SKM-1 (cell line): ENCODE measurements around the gene USF3.

Experiments
- DNase-seq: peaks from one replicate; lab custom pipeline; 2025; ENCODE audit not compliant: unreplicated experiment; lab: John Stamatoyannopoulos, UW

Gene USF3

DNA sequence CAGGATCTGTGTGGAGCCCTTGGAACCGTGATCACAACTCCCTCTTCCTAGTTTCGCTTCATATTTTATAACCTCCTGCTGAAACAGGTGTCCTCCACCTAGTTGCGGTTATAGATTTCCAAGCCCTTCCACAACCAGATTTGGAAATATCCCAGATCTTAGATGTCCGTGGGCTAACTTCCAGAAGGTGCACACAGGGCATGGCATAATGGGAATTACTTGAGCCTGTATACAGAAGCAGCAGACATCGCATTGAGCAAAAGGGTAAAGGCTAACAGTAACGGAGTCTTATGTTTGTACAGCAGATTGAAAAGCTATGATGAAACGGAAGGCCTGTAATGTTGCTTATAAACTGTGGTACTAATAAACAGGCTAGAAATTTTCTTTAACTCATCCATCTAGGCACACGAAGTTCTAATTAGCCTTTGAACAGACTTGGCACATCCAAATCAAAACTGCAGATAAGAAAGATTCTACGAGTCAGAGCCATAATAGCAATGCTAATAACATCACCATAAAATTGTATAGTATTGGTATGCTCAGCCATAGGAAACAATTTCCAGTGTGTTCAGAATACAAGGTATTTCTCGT, 1.2 kb upstream of the USF3 start:
- DNase-seq: no peak

DNA sequence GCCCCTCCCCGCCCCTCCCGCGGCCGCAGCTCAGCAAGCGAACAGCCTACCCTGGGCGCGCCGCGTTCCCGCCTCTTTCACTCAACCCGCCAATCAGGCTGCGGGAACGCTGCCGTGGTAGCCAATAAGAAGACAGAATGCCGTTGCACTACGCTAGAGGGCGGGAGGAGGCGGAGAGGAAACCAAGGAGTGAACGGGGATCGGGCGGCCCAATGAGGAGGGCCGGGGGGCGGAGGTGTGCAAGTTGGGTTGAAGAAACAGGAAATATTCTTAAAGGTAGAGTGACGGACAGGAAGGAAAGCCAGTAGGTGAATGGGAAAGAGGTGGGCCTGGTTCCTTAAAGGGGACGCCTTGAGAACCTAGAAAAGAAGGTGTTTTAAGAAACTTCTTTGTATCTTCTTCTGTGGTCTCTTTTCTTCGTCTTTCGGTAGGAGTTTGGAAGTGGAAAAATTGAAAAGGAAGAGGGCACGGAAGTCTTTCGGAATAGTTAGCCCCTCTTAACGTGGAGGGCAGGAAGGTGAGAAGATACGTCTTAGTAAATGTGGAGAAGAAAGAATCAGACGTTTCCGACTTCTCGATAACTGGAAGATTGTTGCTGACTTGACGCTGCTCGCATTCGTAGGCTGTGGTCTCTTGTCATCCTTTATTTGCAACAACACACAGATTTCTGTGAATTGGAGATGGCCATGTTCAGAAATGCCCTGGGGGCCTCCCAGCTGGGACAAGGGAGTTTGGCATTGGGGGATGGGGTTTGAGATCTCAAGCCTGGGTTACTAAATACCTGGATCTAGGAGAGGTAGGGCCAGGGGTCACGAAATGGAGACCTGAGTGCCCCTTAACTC, 437 bp upstream of the USF3 start:
- DNase-seq: peak; percentile 99

DNA sequence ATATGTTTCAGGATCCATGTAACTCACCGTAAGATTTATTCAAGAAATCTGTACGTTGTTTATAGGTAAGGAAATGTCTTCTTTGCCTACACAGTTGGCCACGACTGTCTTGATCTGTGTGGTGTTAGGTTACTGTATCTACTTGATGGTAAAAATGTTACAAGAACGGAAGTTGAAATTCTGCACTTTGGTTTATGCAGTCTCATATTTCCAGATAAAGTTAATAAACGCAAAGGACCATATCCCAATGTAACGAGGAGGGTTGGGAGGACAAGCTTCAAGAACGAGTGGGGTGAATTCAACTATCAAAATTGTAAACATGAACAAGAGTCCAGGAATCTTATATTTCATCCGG, 1.0 kb downstream of the USF3 start:
- no peak for DNase-seq

DNA sequence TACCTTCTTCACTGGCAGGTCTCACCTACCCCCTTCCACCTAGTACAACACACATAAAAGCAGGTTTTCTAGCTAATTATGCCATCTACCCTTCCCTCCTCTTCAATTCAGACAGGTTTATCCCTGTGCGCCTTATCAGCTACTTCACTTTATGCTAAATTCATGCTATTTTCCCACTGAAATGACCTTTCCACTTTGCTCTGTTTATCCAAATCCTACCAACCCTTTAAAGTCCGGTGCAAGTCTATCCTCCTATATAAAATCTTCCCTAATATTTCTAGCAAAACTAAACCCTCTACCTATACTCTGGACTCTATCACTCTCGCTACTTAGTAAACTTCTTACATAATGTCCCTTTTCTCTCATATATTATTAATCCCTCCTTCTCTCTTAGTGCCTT, 6.0 kb downstream of the USF3 start:
- no peak for DNase-seq

DNA sequence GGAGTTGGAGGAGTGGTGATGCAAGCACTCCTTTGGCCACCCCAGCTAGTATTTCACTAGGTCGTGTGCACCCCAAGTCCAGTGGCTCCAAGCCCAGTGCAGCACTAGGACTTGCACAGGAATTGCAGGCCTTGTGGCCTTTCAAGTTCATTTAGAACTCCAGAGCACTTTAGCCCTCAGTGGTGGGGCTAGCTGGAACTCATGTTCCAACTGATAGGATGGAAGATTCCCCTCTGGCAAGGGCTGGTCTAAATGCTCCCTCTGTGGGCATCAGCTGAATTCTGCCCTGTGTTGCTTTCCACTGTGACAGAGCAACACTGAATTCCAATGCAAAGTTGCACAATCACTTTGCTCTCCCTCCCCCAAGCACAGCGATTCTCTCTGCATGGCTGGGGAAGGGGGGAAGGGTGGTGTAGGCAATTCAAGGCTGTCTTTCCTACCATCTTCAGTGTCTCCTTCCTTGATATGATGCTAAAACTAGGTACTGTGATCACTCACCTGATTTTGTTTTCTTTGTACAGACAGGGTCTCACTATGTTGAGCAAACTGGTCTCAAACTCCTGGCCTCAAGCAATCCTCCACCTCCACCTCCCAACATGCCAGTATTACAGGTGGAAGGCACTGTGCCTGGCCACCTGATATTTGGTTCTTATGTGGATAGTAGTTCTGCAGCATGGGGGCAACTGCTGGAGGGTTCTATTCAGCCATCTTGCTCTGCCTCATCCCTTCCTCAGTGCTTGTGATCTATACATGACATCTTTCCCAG, 10.3 kb downstream of the USF3 start:
- no peak for DNase-seq

DNA sequence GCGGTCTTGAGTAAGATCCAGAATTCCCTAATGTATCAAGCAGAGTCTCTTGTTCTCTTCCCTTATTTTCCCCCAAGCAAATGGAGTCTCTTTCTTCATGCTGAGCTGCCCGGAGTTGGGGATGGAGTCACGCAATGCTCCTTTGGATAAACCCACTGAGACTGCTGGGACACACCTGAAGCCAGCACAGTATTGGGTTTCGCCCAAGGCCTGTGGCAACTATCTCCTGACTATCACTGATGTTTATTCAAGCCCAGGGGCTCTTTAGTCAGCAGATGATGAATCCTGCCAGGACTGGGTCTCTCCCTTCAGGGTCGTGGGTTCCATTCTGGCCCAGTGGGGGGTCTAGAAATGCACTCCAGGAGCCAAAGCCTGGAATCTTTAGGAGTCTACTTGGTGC, 11.3 kb downstream of the USF3 start:
- DNase-seq: no peak

DNA sequence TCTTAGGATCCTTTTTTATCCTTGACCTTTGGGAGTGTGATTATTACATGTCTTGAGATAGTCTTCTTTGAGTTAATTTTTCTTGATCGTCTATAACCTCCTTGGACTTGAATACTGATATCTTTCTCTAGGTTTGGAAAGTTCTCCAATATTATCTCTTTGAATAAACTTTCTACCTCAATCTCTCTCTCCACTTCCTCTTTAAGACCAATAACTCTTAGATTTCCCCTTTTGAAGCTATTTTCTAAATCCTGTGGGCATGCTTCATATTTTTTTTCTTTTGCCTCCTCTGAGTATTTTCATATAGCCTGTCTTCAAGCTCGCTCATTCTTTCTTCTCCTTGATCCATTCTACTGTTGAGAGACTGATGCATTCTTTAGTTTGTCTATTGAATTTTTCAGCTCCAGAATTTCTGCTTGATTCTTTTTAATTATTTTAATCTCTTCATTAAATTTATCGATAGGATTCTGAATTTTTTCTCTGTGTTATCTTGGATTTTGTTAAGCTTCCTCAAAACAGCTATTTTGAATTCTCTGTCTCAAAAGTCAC, 12.1 kb downstream of the USF3 start:
- no peak for DNase-seq

DNA sequence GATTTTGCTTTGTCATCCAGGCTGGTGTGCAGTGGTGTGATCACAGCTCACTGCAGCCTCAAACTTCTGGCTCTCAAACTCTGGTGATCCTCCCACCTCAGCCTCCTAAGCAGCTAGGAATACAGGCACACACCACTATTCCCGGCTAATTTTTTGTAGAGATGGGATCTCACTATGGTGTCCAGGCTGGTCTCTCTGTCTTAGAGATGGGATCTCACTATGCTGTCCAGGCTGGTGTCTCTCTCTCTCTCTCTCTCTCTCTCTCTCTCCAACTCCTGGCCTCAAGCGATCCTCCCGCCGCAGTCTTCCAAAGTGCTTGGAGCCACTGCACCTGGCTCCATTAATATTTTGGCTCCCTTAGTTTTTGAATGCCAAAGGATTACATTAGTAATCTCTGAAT, 17.7 kb downstream of the USF3 start:
- DNase-seq: no peak

DNA sequence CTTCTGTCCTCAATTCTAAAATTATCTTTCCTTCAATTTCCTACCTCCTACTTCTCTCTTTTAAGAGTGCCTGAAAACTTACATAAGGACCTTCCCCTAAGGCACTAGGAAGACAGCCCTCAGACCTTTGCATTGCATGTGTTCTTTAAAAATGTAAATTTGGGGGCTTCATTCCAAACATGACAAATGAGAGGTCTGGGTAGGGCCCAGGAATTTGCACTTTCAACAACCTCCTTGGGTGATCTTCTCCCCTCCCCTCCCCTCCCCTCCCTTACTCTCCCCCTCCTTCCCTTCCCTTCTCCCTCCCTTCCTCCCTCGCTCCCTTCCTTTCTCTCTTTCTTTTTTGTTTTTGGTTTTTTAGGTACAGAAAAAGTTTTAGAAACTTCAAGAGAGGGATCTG, 18.7 kb downstream of the USF3 start:
- DNase-seq: no peak

DNA sequence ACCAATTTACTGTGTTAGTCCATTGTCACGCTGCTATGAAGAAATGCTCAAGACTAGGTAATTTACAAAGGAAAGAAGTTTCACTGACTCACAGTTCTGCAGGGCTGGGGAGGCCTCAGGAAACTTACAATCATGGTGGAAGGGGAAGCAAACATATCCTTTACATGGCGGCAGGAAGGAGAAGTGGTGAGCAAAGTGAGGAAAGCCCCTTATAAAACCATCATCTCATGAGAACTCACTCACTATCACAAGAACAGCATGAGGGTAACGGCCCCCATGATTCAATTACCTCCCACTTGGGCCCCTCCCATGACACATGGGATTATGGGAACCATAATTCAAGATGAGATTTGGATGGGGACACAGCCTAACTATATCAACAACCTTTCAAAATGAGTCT, 20.2 kb downstream of the USF3 start:
- no peak for DNase-seq

DNA sequence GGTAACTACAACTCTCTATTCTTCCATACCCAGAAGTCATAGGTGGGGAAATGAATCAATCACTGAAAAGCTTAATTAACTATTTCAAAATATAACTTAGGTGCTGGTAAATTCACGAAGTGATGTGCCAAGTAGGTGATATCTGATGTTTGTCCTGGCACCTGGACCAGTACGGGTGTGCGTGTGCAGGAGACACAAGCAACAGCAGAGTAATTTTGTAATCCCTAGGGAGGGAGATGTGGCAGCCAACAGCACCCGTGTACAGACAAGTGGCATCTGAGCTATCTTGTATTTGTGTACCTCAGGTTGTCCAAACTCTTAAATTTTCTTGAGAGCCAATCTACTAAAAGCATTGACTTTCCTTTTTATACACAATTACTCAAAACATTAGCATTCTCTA, 22.8 kb downstream of the USF3 start:
- no peak for DNase-seq

DNA sequence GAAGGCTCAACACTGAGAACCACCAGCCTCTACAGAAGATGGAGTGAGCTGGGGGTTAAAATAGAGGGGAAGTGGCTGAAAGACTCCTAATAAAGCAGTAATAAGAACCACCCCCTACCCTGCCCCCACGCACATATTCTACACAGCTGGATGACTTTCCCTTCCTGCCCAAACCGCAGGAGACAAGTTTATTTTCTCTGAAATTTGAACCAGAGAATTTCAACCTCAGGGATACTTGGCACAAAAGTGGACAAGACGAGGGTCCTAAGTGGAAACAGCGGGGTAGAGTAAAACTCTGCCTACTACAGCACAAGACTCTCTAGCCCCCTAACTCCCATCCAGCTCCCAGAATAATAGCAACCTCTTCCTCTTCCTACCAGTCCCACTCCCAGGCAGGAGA, 28.4 kb downstream of the USF3 start:
- DNase-seq: no peak

DNA sequence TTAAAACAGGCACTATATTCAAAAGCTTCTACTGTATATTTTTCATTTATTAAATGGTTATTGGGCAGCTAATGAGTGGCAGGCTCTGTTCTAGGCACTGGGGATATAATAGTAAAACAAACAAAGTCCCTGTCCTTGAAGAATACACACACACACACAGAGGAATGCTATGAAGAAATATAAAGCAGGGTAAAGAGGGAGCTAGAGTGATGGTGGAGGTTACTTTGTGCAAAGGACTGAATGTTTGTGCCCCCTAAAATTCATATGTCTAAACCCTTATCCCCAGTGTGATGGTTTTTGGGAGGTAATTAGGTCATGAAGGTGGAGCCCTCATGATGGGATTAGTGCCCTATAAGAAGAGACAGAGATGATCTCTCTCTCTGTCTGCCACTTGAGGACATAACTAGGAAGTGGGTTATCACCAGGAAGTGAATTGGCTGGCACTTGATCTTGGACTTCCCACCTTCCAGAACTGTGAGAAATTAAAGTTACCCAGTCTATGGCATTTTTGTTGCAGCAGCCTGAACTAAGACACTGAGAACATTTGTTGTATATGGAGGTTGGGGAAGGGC, 31.8 kb downstream of the USF3 start:
- no peak for DNase-seq

DNA sequence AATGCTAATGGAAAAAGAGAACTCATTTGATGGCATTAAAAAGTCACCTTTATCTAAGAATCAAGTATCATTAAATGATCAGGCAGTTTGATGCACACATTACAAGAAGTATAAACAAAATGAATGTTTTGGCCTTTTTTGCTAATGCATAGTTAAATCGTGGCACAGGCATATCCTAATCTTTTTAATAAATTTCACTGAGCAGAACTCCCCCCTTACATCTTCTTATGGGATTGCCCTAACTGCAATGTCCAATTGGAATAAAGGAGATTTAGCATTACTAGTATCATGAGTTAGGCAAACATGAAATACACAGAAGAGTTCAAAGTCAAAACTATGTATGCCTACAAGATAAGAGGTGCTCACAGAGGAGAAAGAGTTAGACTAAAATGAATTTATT, 32.7 kb downstream of the USF3 start:
- DNase-seq: no peak

DNA sequence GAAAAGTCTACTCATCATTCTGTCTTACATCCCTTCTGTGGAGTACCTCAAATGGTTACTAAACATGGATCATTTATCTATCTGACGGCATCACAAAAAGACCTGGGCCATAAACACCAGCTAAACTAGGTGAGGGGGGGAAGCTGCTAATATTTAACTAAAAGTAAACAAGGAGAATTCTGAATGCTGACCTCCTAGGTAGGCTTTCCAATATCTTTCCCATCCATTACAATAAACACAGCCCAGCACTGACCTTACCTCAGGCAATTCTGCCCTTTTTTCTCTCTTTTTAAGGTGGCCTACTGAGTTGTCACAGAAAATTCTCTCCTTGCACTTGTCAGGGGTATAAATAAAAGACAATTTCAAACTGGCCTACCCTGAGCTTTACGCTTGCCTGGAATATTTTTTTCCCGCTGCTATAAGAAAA, 33.1 kb downstream of the USF3 start:
- no peak for DNase-seq

DNA sequence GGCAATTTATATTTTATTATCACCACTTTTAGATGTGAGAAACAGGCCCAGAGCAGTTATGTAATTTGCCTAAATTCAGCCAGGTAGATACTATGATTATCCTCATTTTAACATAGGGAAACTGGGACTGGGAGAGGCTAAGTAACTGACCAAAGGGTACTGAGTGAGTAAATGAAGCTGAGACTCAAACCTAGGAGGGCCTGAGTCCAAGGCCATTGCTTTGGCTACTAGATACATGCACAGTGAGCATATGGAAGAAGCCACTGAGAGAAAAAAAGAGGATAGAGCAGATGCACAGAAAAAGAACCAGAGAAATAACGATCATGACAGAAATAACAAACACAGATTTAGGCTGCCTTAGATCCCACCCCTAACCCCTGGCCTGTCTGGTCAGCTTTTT, 33.6 kb downstream of the USF3 start:
- DNase-seq: no peak

DNA sequence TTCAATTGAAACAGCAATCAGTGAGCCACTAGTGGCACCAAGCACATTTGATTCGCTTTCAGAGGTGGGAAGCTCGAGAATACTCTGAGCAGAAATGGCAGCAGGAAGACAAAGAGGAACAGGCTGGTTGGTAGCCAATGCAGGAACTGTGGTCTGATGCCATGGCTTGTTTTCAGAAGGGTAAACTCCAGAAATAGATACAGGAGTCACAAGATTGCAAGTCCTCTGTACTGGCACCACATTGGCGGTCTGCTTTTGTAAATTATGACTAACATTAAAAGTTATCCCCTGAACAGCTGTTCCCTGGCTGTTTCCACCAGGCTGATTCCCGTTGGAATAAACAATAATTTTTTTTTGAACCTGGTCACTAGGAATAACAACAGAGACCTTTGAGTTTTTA, 35.5 kb downstream of the USF3 start:
- no peak for DNase-seq

DNA sequence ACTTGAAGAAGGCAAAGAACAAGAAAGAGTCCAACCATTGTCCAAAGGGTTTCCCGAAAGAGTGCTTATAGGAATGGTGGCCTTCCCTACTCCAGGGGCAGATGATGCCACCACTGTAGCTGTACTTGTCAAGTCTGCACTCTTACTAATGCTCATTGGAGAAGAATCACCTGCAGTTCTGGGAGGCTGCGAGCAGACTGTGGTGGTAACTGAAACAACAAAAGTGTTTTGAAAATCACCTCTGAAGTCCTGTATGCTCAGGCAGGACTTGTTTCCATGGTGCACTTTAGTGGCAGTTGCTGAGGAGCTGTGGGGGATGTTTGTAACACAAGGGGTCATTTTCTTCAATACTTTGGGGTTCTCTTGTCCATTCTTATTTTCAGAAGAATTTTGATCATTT, 36.0 kb downstream of the USF3 start:
- no peak for DNase-seq

DNA sequence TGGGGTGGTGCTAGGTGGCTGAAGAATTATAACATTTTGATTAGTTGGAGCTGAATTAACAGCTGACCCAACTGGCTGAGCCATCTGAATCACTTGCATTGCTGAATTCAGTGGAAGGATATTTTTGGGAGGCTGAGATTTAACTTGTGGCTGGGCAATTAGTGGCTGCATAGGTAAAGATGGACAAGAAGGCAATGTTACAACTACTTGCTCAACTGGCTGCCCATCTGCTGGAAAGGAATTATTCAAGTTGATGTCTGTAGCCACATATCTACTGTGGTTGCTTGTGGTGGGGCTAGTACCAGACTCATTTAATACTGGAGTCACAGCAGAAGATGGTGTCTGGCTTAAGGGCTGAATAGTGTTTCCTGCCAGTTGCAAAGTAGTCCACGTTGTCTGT, 36.4 kb downstream of the USF3 start:
- DNase-seq: no peak

DNA sequence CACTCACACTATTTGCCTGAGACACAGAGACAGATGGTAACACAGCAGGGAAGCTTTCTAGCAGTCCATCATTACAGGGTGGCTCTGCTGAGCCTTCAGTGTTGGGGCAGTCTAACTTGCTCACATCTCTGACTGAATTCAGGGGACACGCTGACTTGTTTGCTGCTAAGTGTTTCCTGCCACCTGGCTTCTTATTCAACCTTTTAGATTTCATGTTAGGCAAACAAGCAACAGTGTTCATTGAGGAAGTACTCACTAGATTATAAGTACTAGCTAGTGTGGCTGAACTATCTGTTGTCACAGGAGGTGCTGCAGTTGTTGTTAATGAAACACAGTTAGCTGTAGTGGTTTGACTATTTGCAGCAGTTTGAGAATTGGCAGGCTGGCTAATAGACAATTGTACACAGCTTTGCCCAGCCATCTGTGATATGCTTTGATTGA, 37.3 kb downstream of the USF3 start:
- DNase-seq: no peak

DNA sequence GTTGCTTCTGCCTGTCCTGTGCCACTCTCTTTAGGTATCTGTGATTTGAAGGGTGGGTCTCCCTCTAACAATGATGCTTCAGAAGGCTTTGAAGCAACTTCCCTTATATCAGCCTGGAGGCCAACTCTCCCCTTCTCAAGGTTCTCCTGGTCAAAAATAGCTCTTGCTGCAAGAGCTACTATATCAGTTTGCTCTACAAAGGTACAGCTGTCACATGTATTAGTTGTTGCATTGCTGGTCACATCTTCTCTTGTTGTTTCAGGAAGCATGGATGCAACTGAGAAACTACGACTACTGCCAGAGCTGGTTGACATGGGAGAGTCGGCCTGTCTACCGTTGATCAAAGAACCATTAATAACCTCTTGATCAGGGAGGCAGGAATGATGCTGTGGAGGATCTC, 38.3 kb downstream of the USF3 start:
- DNase-seq: no peak

DNA sequence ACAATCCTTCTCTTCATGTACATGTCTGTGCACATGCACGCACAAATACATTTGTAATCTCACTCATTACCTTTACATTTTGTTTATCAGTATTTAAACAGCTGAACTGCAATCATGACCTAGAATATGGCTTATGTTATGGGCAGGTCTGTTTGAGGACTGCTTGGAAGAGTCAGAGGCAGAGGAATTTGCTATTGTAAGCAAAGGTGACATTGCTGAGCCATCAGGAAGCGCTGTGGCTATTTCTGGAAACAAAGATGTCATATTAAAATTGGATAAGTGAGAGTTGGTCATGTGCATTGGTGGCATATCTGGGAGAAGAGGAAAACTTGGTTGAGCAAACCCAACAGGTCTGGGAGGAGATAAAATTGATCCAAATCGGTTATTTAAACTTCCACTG, 41.6 kb downstream of the USF3 start:
- DNase-seq: no peak
